Measurements from ENCODE around the gene GSTM4.
"Not testable (repeated sequence)": the region's sequence is repeated elsewhere in the genome, so short reads cannot be mapped to it uniquely, and the experiment has no call there.

GRCh38 chr1:109694400-109694799, 38.5 kb downstream of the GSTM4 start:
- not testable (repeated sequence) for TF ChIP-seq POLR2AphosphoS5 (IDR thresholded peaks at IDR 0.05); CTCF (IDR thresholded peaks at IDR 0.05); EP300 (IDR thresholded peaks at IDR 0.05; ENCODE audit: low read depth)
